HL-60 (cell line): ENCODE results near the gene TKTL1.

ENCODE experiments used
- DNase-seq, 2 experiments: peaks; one replicate each; pipeline ENCODE4 v3.0.0-alpha.2; 2010 to 2020; ENCODE audit warnings: low read depth in 1 of 2, low spot score in 1 of 2
- H3K27ac ChIP-seq: fragments of 250-450 bp; sonication (Bioruptor Pico); replicated peaks from 2 replicates; pipeline ENCODE4 v1.5.1; 2020; ENCODE audit warnings: mild to moderate bottlenecking, moderate library complexity
- H3K27me3 ChIP-seq: fragments of 250-450 bp; sonication (Bioruptor Pico); 2 replicates; pipeline ENCODE4 v1.5.1; 2021; ENCODE audit warnings: mild to moderate bottlenecking, moderate library complexity; ENCODE audit not compliant: insufficient read depth, poor library complexity, severe bottlenecking
- H3K4me3 ChIP-seq: replicated peaks from 2 replicates; pipeline ENCODE4 v1.5.1; 2011; ENCODE audit warnings: mild to moderate bottlenecking, control low read depth, low read length; ENCODE audit not compliant: insufficient read depth
- GABPA ChIP-seq: IDR thresholded peaks from 2 replicates; pipeline ENCODE4 v1.6.1; 2012; ENCODE audit warnings: low read depth
- POLR2AphosphoS5 ChIP-seq: IDR thresholded peaks from 2 replicates; pipeline ENCODE4 v1.6.1; 2012; ENCODE audit warnings: low read depth
- SPI1 ChIP-seq: IDR thresholded peaks from 2 replicates; pipeline ENCODE4 v1.6.1; 2012; ENCODE audit warnings: low read depth, mild to moderate bottlenecking, borderline replicate concordance
- TF ChIP-seq, protein P1 (sequence below): IDR thresholded peaks from 2 replicates; pipeline ENCODE4 v1.6.1; 2012; ENCODE audit warnings: low read depth; ENCODE audit not compliant: insufficient replicate concordance
- TF ChIP-seq, protein P2 (sequence below): IDR thresholded peaks from one replicate; pipeline ENCODE4 v1.5.1; 2011; ENCODE audit warnings: low read length, control low read depth, inconsistent platforms; ENCODE audit not compliant: insufficient read depth

Gene TKTL1

DNA sequence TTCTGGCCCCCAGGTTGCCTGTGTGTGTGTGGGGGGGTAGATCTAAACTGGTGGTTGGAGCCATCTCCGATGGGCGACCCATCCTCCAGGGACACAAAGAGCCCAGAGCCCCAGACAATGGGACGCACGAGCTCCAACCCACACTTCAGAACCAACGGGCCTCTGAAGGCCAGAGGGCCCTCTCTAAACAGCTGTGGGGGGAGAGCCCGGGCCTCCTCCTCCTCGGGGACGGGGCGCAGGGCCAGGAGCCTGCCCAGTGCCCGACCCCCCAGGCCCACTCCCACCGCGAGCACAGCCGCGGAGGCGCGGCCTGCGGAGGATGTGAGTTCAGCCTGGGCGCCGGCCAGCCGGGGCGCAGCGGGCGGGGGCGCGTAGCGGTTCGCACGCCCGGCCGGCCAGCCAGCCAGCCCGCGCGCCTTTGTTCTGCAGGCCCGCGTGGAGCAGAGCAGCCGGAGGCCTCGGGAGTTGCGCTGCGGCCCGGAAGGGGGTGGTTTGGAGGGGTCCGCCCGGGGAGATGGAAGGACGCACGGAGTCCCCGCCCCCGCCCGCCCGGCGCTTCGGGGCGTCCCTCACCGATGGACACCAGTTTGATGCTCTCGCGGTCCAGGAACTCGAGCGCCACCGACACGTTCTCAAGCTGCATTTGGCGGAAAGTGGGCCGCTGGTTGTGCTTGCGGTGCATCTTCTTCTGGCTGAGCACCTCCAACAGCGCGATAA is 74.9 kb downstream of the TKTL1 start:
- TF ChIP-seq, protein P1, sequence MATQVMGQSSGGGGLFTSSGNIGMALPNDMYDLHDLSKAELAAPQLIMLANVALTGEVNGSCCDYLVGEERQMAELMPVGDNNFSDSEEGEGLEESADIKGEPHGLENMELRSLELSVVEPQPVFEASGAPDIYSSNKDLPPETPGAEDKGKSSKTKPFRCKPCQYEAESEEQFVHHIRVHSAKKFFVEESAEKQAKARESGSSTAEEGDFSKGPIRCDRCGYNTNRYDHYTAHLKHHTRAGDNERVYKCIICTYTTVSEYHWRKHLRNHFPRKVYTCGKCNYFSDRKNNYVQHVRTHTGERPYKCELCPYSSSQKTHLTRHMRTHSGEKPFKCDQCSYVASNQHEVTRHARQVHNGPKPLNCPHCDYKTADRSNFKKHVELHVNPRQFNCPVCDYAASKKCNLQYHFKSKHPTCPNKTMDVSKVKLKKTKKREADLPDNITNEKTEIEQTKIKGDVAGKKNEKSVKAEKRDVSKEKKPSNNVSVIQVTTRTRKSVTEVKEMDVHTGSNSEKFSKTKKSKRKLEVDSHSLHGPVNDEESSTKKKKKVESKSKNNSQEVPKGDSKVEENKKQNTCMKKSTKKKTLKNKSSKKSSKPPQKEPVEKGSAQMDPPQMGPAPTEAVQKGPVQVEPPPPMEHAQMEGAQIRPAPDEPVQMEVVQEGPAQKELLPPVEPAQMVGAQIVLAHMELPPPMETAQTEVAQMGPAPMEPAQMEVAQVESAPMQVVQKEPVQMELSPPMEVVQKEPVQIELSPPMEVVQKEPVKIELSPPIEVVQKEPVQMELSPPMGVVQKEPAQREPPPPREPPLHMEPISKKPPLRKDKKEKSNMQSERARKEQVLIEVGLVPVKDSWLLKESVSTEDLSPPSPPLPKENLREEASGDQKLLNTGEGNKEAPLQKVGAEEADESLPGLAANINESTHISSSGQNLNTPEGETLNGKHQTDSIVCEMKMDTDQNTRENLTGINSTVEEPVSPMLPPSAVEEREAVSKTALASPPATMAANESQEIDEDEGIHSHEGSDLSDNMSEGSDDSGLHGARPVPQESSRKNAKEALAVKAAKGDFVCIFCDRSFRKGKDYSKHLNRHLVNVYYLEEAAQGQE, result no peak
- TF ChIP-seq, protein P2, sequence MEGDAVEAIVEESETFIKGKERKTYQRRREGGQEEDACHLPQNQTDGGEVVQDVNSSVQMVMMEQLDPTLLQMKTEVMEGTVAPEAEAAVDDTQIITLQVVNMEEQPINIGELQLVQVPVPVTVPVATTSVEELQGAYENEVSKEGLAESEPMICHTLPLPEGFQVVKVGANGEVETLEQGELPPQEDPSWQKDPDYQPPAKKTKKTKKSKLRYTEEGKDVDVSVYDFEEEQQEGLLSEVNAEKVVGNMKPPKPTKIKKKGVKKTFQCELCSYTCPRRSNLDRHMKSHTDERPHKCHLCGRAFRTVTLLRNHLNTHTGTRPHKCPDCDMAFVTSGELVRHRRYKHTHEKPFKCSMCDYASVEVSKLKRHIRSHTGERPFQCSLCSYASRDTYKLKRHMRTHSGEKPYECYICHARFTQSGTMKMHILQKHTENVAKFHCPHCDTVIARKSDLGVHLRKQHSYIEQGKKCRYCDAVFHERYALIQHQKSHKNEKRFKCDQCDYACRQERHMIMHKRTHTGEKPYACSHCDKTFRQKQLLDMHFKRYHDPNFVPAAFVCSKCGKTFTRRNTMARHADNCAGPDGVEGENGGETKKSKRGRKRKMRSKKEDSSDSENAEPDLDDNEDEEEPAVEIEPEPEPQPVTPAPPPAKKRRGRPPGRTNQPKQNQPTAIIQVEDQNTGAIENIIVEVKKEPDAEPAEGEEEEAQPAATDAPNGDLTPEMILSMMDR, result no peak
- TF ChIP-seq POLR2AphosphoS5 (no peak), GABPA (no peak), SPI1 (no peak)
- H3K4me3 ChIP-seq, result peak overlapping the region; percentile 74
- peak overlapping the region; percentile 94 for H3K27ac ChIP-seq
- H3K27me3 ChIP-seq, result no peaks in the 10 kb centered on the region
- peak in 1 of 2 experiments; percentile 85 for DNase-seq

DNA sequence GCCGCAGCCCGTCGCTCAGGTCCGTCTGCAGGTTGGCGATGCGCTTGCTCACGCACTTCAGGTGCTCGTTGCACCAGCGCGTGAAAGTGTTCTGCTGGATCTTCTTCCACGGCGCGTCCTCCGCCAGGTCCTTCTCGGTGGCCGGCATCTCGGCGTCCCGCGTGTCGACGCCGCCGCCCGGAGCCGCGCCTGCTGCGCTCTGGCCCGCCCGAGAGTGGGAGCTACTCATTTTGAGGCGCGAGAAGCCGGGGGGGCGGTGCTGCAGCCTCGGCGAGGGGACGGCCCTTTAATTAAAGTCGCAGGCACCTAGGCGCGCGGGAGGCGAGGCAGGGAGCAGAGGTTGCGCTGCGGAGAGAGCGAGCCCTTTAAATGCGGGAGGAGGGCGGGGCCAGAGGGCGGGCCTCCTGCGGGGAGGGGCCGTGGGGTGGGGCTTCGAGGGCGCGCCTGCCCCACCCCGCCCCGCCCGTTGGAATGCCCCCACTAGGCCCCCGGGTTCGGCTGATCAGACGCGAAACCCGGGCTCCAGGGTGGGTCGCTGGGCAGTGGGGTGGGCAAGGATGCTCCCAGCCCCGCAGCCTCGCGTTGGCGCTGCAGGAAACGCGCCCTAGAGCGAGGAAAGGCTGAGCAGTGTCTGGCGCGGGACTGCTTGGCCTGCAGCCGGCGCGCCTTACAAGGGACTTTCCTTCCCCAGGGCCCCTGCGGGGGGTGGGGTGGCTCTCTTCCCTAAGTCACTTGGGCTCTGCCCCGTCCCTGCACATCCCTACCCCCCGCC is 75.6 kb downstream of the TKTL1 start:
- peak; percentile 84 to 94 for DNase-seq
- H3K4me3 ChIP-seq, result peak overlapping the region; percentile 74
- H3K27ac ChIP-seq, result peak overlapping the region; percentile 94
- TF ChIP-seq, protein P2, result no peak
- TF ChIP-seq, protein P1, result no peak
- TF ChIP-seq POLR2AphosphoS5, result peak; percentile 92
- TF ChIP-seq SPI1, result no peak
- H3K27me3 ChIP-seq, result no peaks in the 10 kb centered on the region

DNA sequence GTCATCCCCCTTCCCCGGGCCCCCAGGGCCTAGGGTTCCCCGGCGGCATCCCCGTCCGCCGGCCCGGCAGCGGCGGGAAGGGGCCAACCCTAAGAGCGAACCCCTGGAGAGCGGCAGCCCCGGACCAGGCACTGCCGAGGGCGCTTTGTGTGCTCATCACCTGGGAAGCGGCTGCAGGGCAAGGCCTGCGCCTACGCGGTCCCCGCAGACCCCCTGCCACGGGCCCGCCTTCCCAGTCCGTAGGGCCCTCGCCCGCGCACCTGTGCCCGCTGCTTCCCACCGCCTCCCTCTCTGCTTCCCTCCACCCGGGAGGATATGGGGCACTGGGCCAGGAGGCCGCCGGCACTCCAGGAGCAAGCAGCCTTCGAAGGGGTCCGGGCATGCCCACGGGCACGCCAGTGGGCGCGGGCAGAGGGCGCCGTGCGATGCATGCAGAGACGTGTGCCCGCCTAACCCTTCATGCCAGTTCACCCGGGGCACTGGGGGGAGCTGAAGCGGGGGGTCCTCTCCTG is 76.2 kb downstream of the TKTL1 start:
- peak overlapping the region; percentile 73 for H3K27ac ChIP-seq
- DNase-seq, result no peak
- H3K4me3 ChIP-seq, result peak overlapping the region; percentile 52
- H3K27me3 ChIP-seq, result no peaks in the 10 kb centered on the region
- TF ChIP-seq, protein P1, result no peak
- TF ChIP-seq GABPA (no peak), SPI1 (no peak), POLR2AphosphoS5 (no peak)
- TF ChIP-seq, protein P2, result no peak
